ENCODE results near the gene CDIPT. TPM values are rescaled to one million over a fixed set of nuclear protein-coding genes. Genes with fewer than 3 reads are reported as not detected.

The CDIPT gene
- total and polyA plus RNA-seq, 2 of the 13 experiments (the other 11 are each of a cell fraction or from before 2014, with no cell fraction given) = 54.9 to 97.5 TPM

- DNase-seq (ENCODE audit: low spot score) (no peak), FAIRE-seq (no peak), ATAC-seq (no peak)
- WGBS (ENCODE audit: low lambda C conversion rate) = 93% methylated on average over 4 of the region's 4 CpGs
- intact Hi-C loops (cut with micrococcal nuclease; ENCODE audit: unreplicated experiment) = no loop called here
- TF ChIP-seq ZNF775 (CRISPR knock-in tag; IDR thresholded peaks at IDR 0.05; ENCODE audit: borderline replicate concordance) (no peak), NFKBIZ (CRISPR knock-in tag; IDR thresholded peaks at IDR 0.05) (no peak), ZNF362 (CRISPR knock-in tag; IDR thresholded peaks at IDR 0.05; ENCODE audit: borderline replicate concordance) (no peak), U2AF2 (IDR thresholded peaks at IDR 0.05; ENCODE audit: low read depth, low read length) (no peak), CCAR2 (optimal IDR thresholded peaks at IDR 0.05; ENCODE audit: low read depth, low read length) (no peak), ZHX2 (IDR thresholded peaks at IDR 0.05; ENCODE audit: low read depth) (no peak), ZHX2 (CRISPR knock-in tag; IDR thresholded peaks at IDR 0.05; ENCODE audit: borderline replicate concordance) (no peak), NR2F2 (IDR thresholded peaks at IDR 0.05; ENCODE audit: borderline replicate concordance, low read depth) (no peak), ADNP (CRISPR knock-in tag; IDR thresholded peaks at IDR 0.05) (no peak), ZBTB2 (CRISPR knock-in tag; IDR thresholded peaks at IDR 0.05; ENCODE audit: low read depth) (no peak), BATF2 (CRISPR knock-in tag; IDR thresholded peaks at IDR 0.05) (no peak)
- ChIA-PET CTCF (ENCODE audit: low intra/inter-chr PET ratio, low total read pairs) (no interaction called here), POLR2A (interaction anchor here (0.7 to 7.0 kb wide), 5 partner anchors 9 to 175 kb away, joined by 3 to 145 read pairs (median 26); partner anchors contain the start of genes ASPHD1, MAZ and SEZ6L2)
- peaks cover 5% of the 10 kb centered on the region; the same call in 1 of the 2 replicates for H4K20me1 ChIP-seq (ENCODE audit: insufficient read depth, low read length)
- no peaks in the 10 kb centered on the region for H3K9me3 ChIP-seq (ENCODE audit: low read length)
- no peak overlapping the region for H2AFZ ChIP-seq (ENCODE audit: low read length)
- BruUV-seq (replicated peaks) = no TSS peak
- H3K27me3 ChIP-seq (ENCODE audit: control insufficient read depth in 1 of 2, insufficient read depth in 2 of 2, low read length in 2 of 2) = peaks cover 0 to 3% of the 10 kb centered on the region in 2 experiments; a peak in 2 of 5 replicates
- H3K9ac ChIP-seq (ENCODE audit: insufficient read depth, low read depth, low read length) = no peak overlapping the region; the same call in 1 of the 2 replicates
- no peak overlapping the region for H3K27ac ChIP-seq (ENCODE audit: extremely low read length, insufficient read depth, low read length)
- H3K36me3 ChIP-seq (replicated peaks in 1 of 2; ENCODE audit: control insufficient read depth in 1 of 2, insufficient read depth in 2 of 2, low read length in 2 of 2) = peaks cover 0 to 9% of the 10 kb centered on the region in 2 experiments; a peak in 2 of 5 replicates
- H3K4me1 ChIP-seq (ENCODE audit: insufficient read depth, low read length) = peaks cover 88% of the 10 kb centered on the region
- peaks cover 29% of the 10 kb centered on the region for H3K79me2 ChIP-seq (ENCODE audit: insufficient read depth, low read length)
- in situ Hi-C loops (cut with HindIII; ENCODE audit: extremely low pct_ligation_motif_present, low pct_unique_long_range_greater_than_20kb) = loop anchor here (25.0 kb wide), 1 partner anchor 844 kb away; the partner anchor contains the start of genes FBRS and PRR14
- peak overlapping the region; percentile 99 for H3K4me2 ChIP-seq (ENCODE audit: low read depth, low read length)
- no peak overlapping the region for H3K4me3 ChIP-seq (replicated peaks in 1 of 3; ENCODE audit: insufficient read depth in 1 of 3, low read depth in 2 of 3, low read length in 3 of 3)
Measured at GRCh38 chr16:29818082-29818481, 44.9 kb downstream of the CDIPT start.
